Neural cell (in vitro differentiated cells): Measurements from ENCODE around the gene USP7. TPM values are rescaled to one million over a fixed set of nuclear protein-coding genes. Genes with fewer than 3 reads are reported as not detected.
"Not testable (repeated sequence)": the region's sequence is repeated elsewhere in the genome, so short reads cannot be mapped to it uniquely, and the experiment has no call there.

Source experiments
- H2AFZ ChIP-seq: fragments of 200-600, 300-800 bp; sonication (generic), shearing (Covaris generic); 2 replicates; pipeline ENCODE4 v1.6.0; 2014; ENCODE audit warnings: low read depth, mild to moderate bottlenecking, antibody characterized with exemption, low read length, moderate library complexity
- H3F3A ChIP-seq: fragments of 200-600 bp; shearing (Covaris generic); 2 replicates; pipeline ENCODE4 v1.6.1; 2016; ENCODE audit warnings: mild to moderate bottlenecking, moderate library complexity, mixed read lengths, antibody characterized with exemption, low read length; ENCODE audit not compliant: insufficient read depth, poor library complexity, severe bottlenecking
- H3K27ac ChIP-seq: fragments of 200-600, 300-800 bp; sonication (generic), shearing (Covaris generic); 2 replicates; pipeline ENCODE4 v1.5.1; 2014; ENCODE audit warnings: mild to moderate bottlenecking, low read length, moderate library complexity
- H3K27me3 ChIP-seq: fragments of 300-800, 200-600 bp; sonication (generic), shearing (Covaris generic); 2 replicates; pipeline ENCODE4 v1.6.0; 2014; ENCODE audit warnings: mild to moderate bottlenecking, low read depth, low read length, moderate library complexity; ENCODE audit not compliant: insufficient read depth
- H3K36me3 ChIP-seq: fragments of 300-800, 200-600 bp; sonication (generic), shearing (Covaris generic); 2 replicates; pipeline ENCODE4 v1.5.1; 2014; ENCODE audit warnings: mild to moderate bottlenecking, antibody characterized with exemption, low read length, moderate library complexity; ENCODE audit not compliant: insufficient read depth
- H3K4me2 ChIP-seq: fragments of 300-800, 200-600 bp; sonication (generic), shearing (Covaris generic); 2 replicates; pipeline ENCODE4 v1.6.0; 2014; ENCODE audit warnings: mild to moderate bottlenecking, low read length
- H3K4me3 ChIP-seq: fragments of 300-800, 200-600 bp; sonication (generic), shearing (Covaris generic); 2 replicates; pipeline ENCODE4 v1.5.1; 2014; ENCODE audit warnings: mild to moderate bottlenecking, low read length, moderate library complexity
- H3K79me2 ChIP-seq: fragments of 200-600 bp; shearing (Covaris generic); replicated peaks from 2 replicates; pipeline ENCODE4 v1.6.0; 2014; ENCODE audit warnings: mild to moderate bottlenecking, low read length, moderate library complexity; ENCODE audit not compliant: insufficient read depth
- H3K9ac ChIP-seq: fragments of 300-800, 200-600 bp; sonication (generic), shearing (Covaris generic); 2 replicates; pipeline ENCODE4 v1.6.1; 2016; ENCODE audit warnings: mild to moderate bottlenecking, low read length, mixed read lengths
- H3K9me2 ChIP-seq: fragments of 200-600 bp; shearing (Covaris generic); 2 replicates; pipeline ENCODE4 v1.6.1; 2016; ENCODE audit warnings: mild to moderate bottlenecking, low read length, mixed read lengths; ENCODE audit not compliant: insufficient read depth
- H3K9me3 ChIP-seq: fragments of 200-600, 300-800 bp; sonication (generic), shearing (Covaris generic); 2 replicates; pipeline ENCODE4 v1.6.1; 2016; ENCODE audit warnings: mild to moderate bottlenecking, mixed run types, low read length, moderate library complexity, mixed read lengths
- H4K20me1 ChIP-seq: fragments of 200-600 bp; shearing (Covaris generic); 2 replicates; pipeline ENCODE4 v1.6.1; 2016; ENCODE audit warnings: mild to moderate bottlenecking, mixed run types; ENCODE audit not compliant: insufficient read depth
- EP300 ChIP-seq: fragments of 450-650 bp; conservative IDR thresholded peaks from 2 replicates; pipeline ENCODE4 v1.6.1; 2014; ENCODE audit warnings: antibody characterized with exemption, mild to moderate bottlenecking, moderate library complexity; ENCODE audit not compliant: poor library complexity, severe bottlenecking
- EZH2 ChIP-seq: fragments of 200-600, 300-800 bp; shearing (Covaris generic), sonication (generic); IDR thresholded peaks from 2 replicates; pipeline ENCODE4 v1.6.1; 2014; ENCODE audit warnings: antibody characterized with exemption, low read length, borderline replicate concordance, mild to moderate bottlenecking; ENCODE audit not compliant: insufficient read depth, poor library complexity, severe bottlenecking
- MXI1 ChIP-seq: fragments of 450-650 bp; conservative IDR thresholded peaks from 2 replicates; pipeline ENCODE4 v1.6.1; 2014; ENCODE audit warnings: antibody characterized with exemption, mild to moderate bottlenecking; ENCODE audit not compliant: poor library complexity, severe bottlenecking
- POLR2AphosphoS5 ChIP-seq: IDR thresholded peaks from 2 replicates; pipeline ENCODE4 v1.6.1; 2012
- RAD21 ChIP-seq: fragments of 450-650 bp; conservative IDR thresholded peaks from 2 replicates; pipeline ENCODE4 v1.6.1; 2014; ENCODE audit warnings: antibody characterized with exemption, mild to moderate bottlenecking, moderate library complexity
- REST ChIP-seq: IDR thresholded peaks from 2 replicates; pipeline ENCODE4 v1.6.1; 2012; ENCODE audit warnings: borderline replicate concordance
- SMC3 ChIP-seq: fragments of 450-650 bp; conservative IDR thresholded peaks from 2 replicates; pipeline ENCODE4 v1.6.1; 2014; ENCODE audit warnings: antibody characterized with exemption, mild to moderate bottlenecking, moderate library complexity; ENCODE audit not compliant: poor library complexity
- TAF1 ChIP-seq: IDR thresholded peaks from 2 replicates; pipeline ENCODE4 v1.6.1; 2012; ENCODE audit warnings: low read depth
- polyA plus RNA-seq: library from polyadenylated mRNA; depleted of rRNA; stranded (reverse); fragments of >200 nt; gene quantifications from 2 replicates; pipeline ENCODE4 v1.2.3, GENCODE V29; 2014
- TF ChIP-seq, protein P1 (sequence below): fragments of 450-650 bp; IDR thresholded peaks from 2 replicates; pipeline ENCODE4 v1.5.1; 2014; ENCODE audit warnings: antibody characterized with exemption, mild to moderate bottlenecking, moderate library complexity; ENCODE audit not compliant: poor library complexity, severe bottlenecking

Gene USP7
- polyA plus RNA-seq, 1 donor from 2014 or later: 52.5 TPM

GRCh38 chr16:8971416-8971815 is 7.7 kb upstream of the USP7 start:
- H3K79me2 ChIP-seq: no peaks in the 10 kb centered on the region
- no peak overlapping the region for H3K9ac ChIP-seq
- H3K9me3 ChIP-seq: no peaks in the 10 kb centered on the region
- no peaks in the 10 kb centered on the region for H3K9me2 ChIP-seq
- no peaks in the 10 kb centered on the region for H3F3A ChIP-seq
- H3K36me3 ChIP-seq: no peaks in the 10 kb centered on the region
- TF ChIP-seq EZH2 (no peak), RAD21 (no peak)
- H3K4me2 ChIP-seq: no peak overlapping the region
- H3K27ac ChIP-seq: no peak overlapping the region
- H3K27me3 ChIP-seq: no peaks in the 10 kb centered on the region
- H4K20me1 ChIP-seq: no peaks in the 10 kb centered on the region
- no peak overlapping the region for H2AFZ ChIP-seq
- H3K4me3 ChIP-seq: no peak overlapping the region

- H3K4me2 ChIP-seq, H2AFZ ChIP-seq, H3K27ac ChIP-seq, H3K79me2 ChIP-seq, H3K36me3 ChIP-seq, H3K27me3 ChIP-seq, H3K4me3 ChIP-seq, H3K9ac ChIP-seq, H4K20me1 ChIP-seq, H3K9me3 ChIP-seq, H3K9me2 ChIP-seq, H3F3A ChIP-seq: not testable (repeated sequence)
Observed at GRCh38 chr16:8969202-8969897, 5.6 kb upstream of the USP7 start.

DNA sequence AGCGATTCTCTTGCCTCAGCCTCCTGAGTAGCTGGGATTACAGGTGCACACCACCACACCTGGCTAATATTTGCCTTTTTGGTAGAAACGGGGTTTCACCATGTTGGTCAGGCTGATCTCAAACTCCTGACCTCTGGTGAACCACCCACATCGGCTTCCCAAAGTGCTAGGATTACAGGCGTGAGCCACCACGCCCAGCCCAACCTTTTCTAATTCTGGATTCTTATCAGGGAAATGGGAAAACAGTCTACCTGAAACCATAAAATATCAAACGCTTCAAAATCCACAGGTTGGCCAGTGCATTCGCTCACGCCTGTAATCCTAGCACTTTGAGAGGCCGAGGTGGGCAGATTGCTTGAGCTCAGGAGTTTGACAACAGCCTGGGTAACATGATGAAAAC is 4.3 kb upstream of the USP7 start:
- H3K79me2 ChIP-seq, H2AFZ ChIP-seq, H3K9ac ChIP-seq, H3K4me2 ChIP-seq, H4K20me1 ChIP-seq, H3K9me2 ChIP-seq, H3K36me3 ChIP-seq, H3K4me3 ChIP-seq, H3K27ac ChIP-seq, H3F3A ChIP-seq, H3K27me3 ChIP-seq, H3K9me3 ChIP-seq: not testable (repeated sequence)

DNA sequence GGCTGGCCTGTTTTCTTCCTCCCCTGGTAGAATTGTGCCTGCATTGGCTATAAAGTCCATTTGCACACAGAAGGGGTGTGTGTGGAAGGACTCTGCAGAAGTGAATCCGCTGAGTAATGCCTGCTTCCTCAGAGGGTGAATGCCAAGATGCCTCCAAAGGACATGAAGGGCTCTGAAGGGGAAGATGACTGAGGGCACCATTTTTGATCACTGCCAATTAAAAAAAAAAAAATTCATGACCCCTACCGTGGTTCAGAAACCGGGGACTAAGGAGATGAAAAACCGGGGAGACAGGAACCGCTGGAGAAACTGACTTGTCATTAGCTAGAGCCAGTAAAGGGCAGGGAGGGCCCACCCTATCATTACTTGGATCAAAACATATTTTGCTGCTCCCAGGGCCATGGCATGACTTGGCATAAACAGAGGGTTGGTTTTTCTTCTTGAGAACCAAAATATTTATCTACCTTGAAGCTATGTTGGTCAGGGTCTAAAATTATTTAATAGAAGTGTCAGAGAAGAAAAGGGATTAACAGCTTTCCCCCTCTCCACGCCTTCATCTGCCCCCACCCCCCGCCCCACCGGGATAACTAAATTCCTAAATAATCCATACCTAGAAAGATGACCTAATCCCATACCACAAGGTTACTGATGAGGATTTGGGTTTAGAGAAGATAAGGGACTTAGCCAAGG is 3.6 kb upstream of the USP7 start:
- no peak for TF ChIP-seq MXI1
- no peak for TF ChIP-seq EP300
- no peak for TF ChIP-seq REST
- no peak for TF ChIP-seq TAF1
- TF ChIP-seq, protein P1, sequence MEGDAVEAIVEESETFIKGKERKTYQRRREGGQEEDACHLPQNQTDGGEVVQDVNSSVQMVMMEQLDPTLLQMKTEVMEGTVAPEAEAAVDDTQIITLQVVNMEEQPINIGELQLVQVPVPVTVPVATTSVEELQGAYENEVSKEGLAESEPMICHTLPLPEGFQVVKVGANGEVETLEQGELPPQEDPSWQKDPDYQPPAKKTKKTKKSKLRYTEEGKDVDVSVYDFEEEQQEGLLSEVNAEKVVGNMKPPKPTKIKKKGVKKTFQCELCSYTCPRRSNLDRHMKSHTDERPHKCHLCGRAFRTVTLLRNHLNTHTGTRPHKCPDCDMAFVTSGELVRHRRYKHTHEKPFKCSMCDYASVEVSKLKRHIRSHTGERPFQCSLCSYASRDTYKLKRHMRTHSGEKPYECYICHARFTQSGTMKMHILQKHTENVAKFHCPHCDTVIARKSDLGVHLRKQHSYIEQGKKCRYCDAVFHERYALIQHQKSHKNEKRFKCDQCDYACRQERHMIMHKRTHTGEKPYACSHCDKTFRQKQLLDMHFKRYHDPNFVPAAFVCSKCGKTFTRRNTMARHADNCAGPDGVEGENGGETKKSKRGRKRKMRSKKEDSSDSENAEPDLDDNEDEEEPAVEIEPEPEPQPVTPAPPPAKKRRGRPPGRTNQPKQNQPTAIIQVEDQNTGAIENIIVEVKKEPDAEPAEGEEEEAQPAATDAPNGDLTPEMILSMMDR: no peak
- no peak for TF ChIP-seq SMC3
- no peak for TF ChIP-seq POLR2AphosphoS5
- no peak for TF ChIP-seq RAD21
- TF ChIP-seq EZH2: no peak
- Histone ChIP-seq H2AFZ (no peak overlapping the region), H3F3A (no peaks in the 10 kb centered on the region), H3K4me3 (no peak overlapping the region), H3K79me2 (peaks cover 5% of the 10 kb centered on the region), H3K9me2 (no peaks in the 10 kb centered on the region), H3K9me3 (no peaks in the 10 kb centered on the region), H3K27ac (no peak overlapping the region), H4K20me1 (peaks cover 5% of the 10 kb centered on the region), H3K9ac (no peak overlapping the region), H3K36me3 (no peaks in the 10 kb centered on the region), H3K4me2 (no peak overlapping the region), H3K27me3 (no peaks in the 10 kb centered on the region)
